Measurements from ENCODE around the gene FAM50B.

The FAM50B gene

GRCh38 chr6:3820563-3820962 lies 28.6 kb upstream of the FAM50B start:
- no peak for DNase-seq

GRCh38 chr6:3822747-3823445 lies 26.3 kb upstream of the FAM50B start:
- DNase-seq: no peak

GRCh38 chr6:3823671-3824070 lies 25.5 kb upstream of the FAM50B start:
- no peak for DNase-seq

- DNase-seq: peak; percentile 79
These were observed 23.8 kb upstream of the FAM50B start for GRCh38 chr6:3825331-3825831.

GRCh38 chr6:3825851-3826581 lies 23.2 kb upstream of the FAM50B start:
- peak; percentile 95 for DNase-seq

- no peak for DNase-seq
These were observed 19.9 kb upstream of the FAM50B start for GRCh38 chr6:3829285-3829684.

GRCh38 chr6:3830806-3831205 lies 18.4 kb upstream of the FAM50B start:
- no peak for DNase-seq

GRCh38 chr6:3831761-3832530 lies 17.2 kb upstream of the FAM50B start:
- DNase-seq: no peak

- DNase-seq: no peak
These were observed 14.0 kb upstream of the FAM50B start for GRCh38 chr6:3835055-3835731.

GRCh38 chr6:3835785-3836184 lies 13.4 kb upstream of the FAM50B start:
- no peak for DNase-seq

GRCh38 chr6:3836566-3836965 lies 12.6 kb upstream of the FAM50B start:
- no peak for DNase-seq

GRCh38 chr6:3837781-3838180 lies 11.4 kb upstream of the FAM50B start:
- DNase-seq: no peak

- DNase-seq: peak; percentile 58
These were observed 9.9 kb upstream of the FAM50B start for GRCh38 chr6:3838992-3839867.

- no peak for DNase-seq
These were observed 8.1 kb upstream of the FAM50B start for GRCh38 chr6:3841066-3841454.

GRCh38 chr6:3841711-3842565 lies 7.2 kb upstream of the FAM50B start:
- DNase-seq: peak; percentile 55

- DNase-seq: no peak
These were observed 5.6 kb upstream of the FAM50B start for GRCh38 chr6:3843379-3844096.

GRCh38 chr6:3844097-3844463 lies 5.1 kb upstream of the FAM50B start:
- DNase-seq: no peak

- no peak for DNase-seq
These were observed 1.7 kb upstream of the FAM50B start for GRCh38 chr6:3847521-3847920.

- DNase-seq: no peak
These were observed 793 bp upstream of the FAM50B start for GRCh38 chr6:3848380-3848779.
